Activated T-cell treated with anti-CD3 and anti-CD28 coated beads, Interleukin-2, amount 50 U/mL, for 72 hours (primary cell): Measurements from ENCODE around the gene SLC35A4. TPM values are rescaled to one million over a fixed set of nuclear protein-coding genes. Genes with fewer than 3 reads are reported as not detected.

Experiments used
- ATAC-seq, 2 donors: fragments of 150-1000 bp; cut with Tn5 transposase; replicated peaks in 1 of 2; 2 replicates each; pipeline ENCODE4 v1.10.0; 2021; ENCODE audit warnings: moderate library complexity in 2 of 2, mild to moderate bottlenecking in 1 of 2
- DNase-seq, 2 donors: peaks; one replicate each; pipeline ENCODE4 v3.0.0; 2021 to 2022; ENCODE audit warnings: mixed read lengths in 1 of 2
- H3K27ac Mint-ChIP-seq: one replicate; pipeline ENCODE4 v1.8.0; 2022; ENCODE audit warnings: mild to moderate bottlenecking, moderate library complexity, mixed read lengths
- H3K27me3 Mint-ChIP-seq: one replicate; pipeline ENCODE4 v1.8.0; 2022; ENCODE audit warnings: low read depth, mixed read lengths
- H3K36me3 Mint-ChIP-seq, 2 donors: one replicate each; pipeline ENCODE4 v1.8.0; 2022; ENCODE audit warnings: mixed read lengths in 2 of 2, mild to moderate bottlenecking in 1 of 2; ENCODE audit not compliant: insufficient read depth in 2 of 2
- H3K4me1 Mint-ChIP-seq: one replicate; pipeline ENCODE4 v1.8.0; 2022; ENCODE audit warnings: low read depth, mixed read lengths
- H3K4me3 Mint-ChIP-seq, 2 donors: one replicate each; pipeline ENCODE4 v1.8.0; 2022; ENCODE audit warnings: mild to moderate bottlenecking in 2 of 2, mixed read lengths in 2 of 2, moderate library complexity in 2 of 2
- H3K9me3 Mint-ChIP-seq, 2 donors: one replicate each; pipeline ENCODE4 v1.8.0; 2022; ENCODE audit warnings: mixed read lengths in 2 of 2
- total RNA-seq, 2 donors: library from RNA; stranded (reverse); gene quantifications; one replicate each; pipeline ENCODE4 v1.2.3, GENCODE V29; 2022

The SLC35A4 gene
- total RNA-seq, 2 donors from 2014 or later, result 52.7 to 69.3 TPM

GRCh38 chr5:140565024-140565779, 574 bp downstream of the SLC35A4 start:
- H3K27ac Mint-ChIP-seq, result peak overlapping the region; percentile 99
- H3K36me3 Mint-ChIP-seq, result peaks cover 7 to 21% of the 10 kb centered on the region in 2 donors
- peaks cover 51% of the 10 kb centered on the region for H3K4me1 Mint-ChIP-seq
- no peaks in the 10 kb centered on the region for H3K9me3 Mint-ChIP-seq
- H3K4me3 Mint-ChIP-seq, result peak overlapping the region; percentile 94 to 98
- DNase-seq (no peak), ATAC-seq (no peak)
- H3K27me3 Mint-ChIP-seq, result no peaks in the 10 kb centered on the region

- DNase-seq (no peak), ATAC-seq (no peak)
- H3K27ac Mint-ChIP-seq, result peak overlapping the region; percentile 99
- H3K36me3 Mint-ChIP-seq, result peaks cover 7 to 23% of the 10 kb centered on the region in 2 donors
- peak overlapping the region; percentile 94 to 98 for H3K4me3 Mint-ChIP-seq
- H3K27me3 Mint-ChIP-seq, result no peaks in the 10 kb centered on the region
- H3K4me1 Mint-ChIP-seq, result peaks cover 53% of the 10 kb centered on the region
- no peaks in the 10 kb centered on the region for H3K9me3 Mint-ChIP-seq
Measured at GRCh38 chr5:140565780-140566095, 1.1 kb downstream of the SLC35A4 start.

- no peak for ATAC-seq
- DNase-seq, result no peak
- Mint-ChIP-seq H3K4me1 (peaks cover 53% of the 10 kb centered on the region), H3K27me3 (no peaks in the 10 kb centered on the region), H3K4me3 (peak overlapping the region; percentile 9 to 13), H3K9me3 (no peaks in the 10 kb centered on the region), H3K27ac (peak overlapping the region; percentile 11), H3K36me3 (peaks cover 7 to 23% of the 10 kb centered on the region in 2 donors)
Measured at GRCh38 chr5:140566665-140567064, 2.0 kb downstream of the SLC35A4 start.

GRCh38 chr5:140567136-140567818, 2.6 kb downstream of the SLC35A4 start:
- no peak for DNase-seq
- peak overlapping the region; percentile 9 to 13 for H3K4me3 Mint-ChIP-seq
- peaks cover 7 to 23% of the 10 kb centered on the region in 2 donors for H3K36me3 Mint-ChIP-seq
- no peaks in the 10 kb centered on the region for H3K27me3 Mint-ChIP-seq
- peak overlapping the region; percentile 11 for H3K27ac Mint-ChIP-seq
- peaks cover 53% of the 10 kb centered on the region for H3K4me1 Mint-ChIP-seq
- no peak for ATAC-seq
- no peaks in the 10 kb centered on the region for H3K9me3 Mint-ChIP-seq

- DNase-seq, result no peak
- Mint-ChIP-seq H3K9me3 (no peaks in the 10 kb centered on the region), H3K27ac (peak overlapping the region; percentile 3), H3K27me3 (no peaks in the 10 kb centered on the region), H3K4me1 (peaks cover 53% of the 10 kb centered on the region), H3K4me3 (peak overlapping the region in 1 of 2 donors; percentile 9), H3K36me3 (peaks cover 7 to 23% of the 10 kb centered on the region in 2 donors)
- ATAC-seq, result no peak
Measured at GRCh38 chr5:140567871-140568270, 3.2 kb downstream of the SLC35A4 start.

GRCh38 chr5:140568443-140569063, 3.9 kb downstream of the SLC35A4 start:
- Mint-ChIP-seq H3K27me3 (no peaks in the 10 kb centered on the region), H3K4me1 (peaks cover 53% of the 10 kb centered on the region), H3K4me3 (peak overlapping the region; percentile 70 to 82), H3K36me3 (peaks cover 7 to 23% of the 10 kb centered on the region in 2 donors), H3K27ac (peak overlapping the region; percentile 97), H3K9me3 (no peaks in the 10 kb centered on the region)
- ATAC-seq, result no peak
- no peak for DNase-seq

- Mint-ChIP-seq H3K4me1 (peaks cover 49% of the 10 kb centered on the region), H3K27me3 (no peaks in the 10 kb centered on the region), H3K36me3 (peaks cover 7 to 21% of the 10 kb centered on the region in 2 donors), H3K27ac (peak overlapping the region; percentile 97), H3K4me3 (peak overlapping the region; percentile 70 to 82), H3K9me3 (no peaks in the 10 kb centered on the region)
- ATAC-seq, result no peak
- DNase-seq, result no peak
Measured at GRCh38 chr5:140569197-140569596, 4.6 kb downstream of the SLC35A4 start.

GRCh38 chr5:140570058-140570457, 5.4 kb downstream of the SLC35A4 start:
- Mint-ChIP-seq H3K9me3 (no peaks in the 10 kb centered on the region), H3K27me3 (no peaks in the 10 kb centered on the region), H3K27ac (peak overlapping the region; percentile 90), H3K36me3 (peaks cover 4 to 20% of the 10 kb centered on the region in 2 donors), H3K4me1 (peaks cover 48% of the 10 kb centered on the region), H3K4me3 (no peak overlapping the region)
- ATAC-seq (no peak), DNase-seq (no peak)

- ATAC-seq, result no peak
- no peak for DNase-seq
- Mint-ChIP-seq H3K36me3 (peaks cover 2 to 17% of the 10 kb centered on the region in 2 donors), H3K27ac (peak overlapping the region; percentile 90), H3K9me3 (no peaks in the 10 kb centered on the region), H3K4me1 (peaks cover 44% of the 10 kb centered on the region), H3K27me3 (no peaks in the 10 kb centered on the region), H3K4me3 (no peak overlapping the region)
Measured at GRCh38 chr5:140570488-140570887, 5.9 kb downstream of the SLC35A4 start.

GRCh38 chr5:140571105-140571504, 6.5 kb downstream of the SLC35A4 start:
- H3K27me3 Mint-ChIP-seq, result no peaks in the 10 kb centered on the region
- H3K4me3 Mint-ChIP-seq, result no peak overlapping the region
- ATAC-seq (no peak), DNase-seq (no peak)
- peaks cover 2 to 14% of the 10 kb centered on the region in 2 donors for H3K36me3 Mint-ChIP-seq
- H3K9me3 Mint-ChIP-seq, result no peaks in the 10 kb centered on the region
- no peak overlapping the region for H3K27ac Mint-ChIP-seq
- H3K4me1 Mint-ChIP-seq, result peaks cover 38% of the 10 kb centered on the region

- no peak overlapping the region for H3K4me3 Mint-ChIP-seq
- no peaks in the 10 kb centered on the region for H3K27me3 Mint-ChIP-seq
- H3K27ac Mint-ChIP-seq, result no peak overlapping the region
- H3K9me3 Mint-ChIP-seq, result no peaks in the 10 kb centered on the region
- DNase-seq (no peak), ATAC-seq (no peak)
- H3K4me1 Mint-ChIP-seq, result peaks cover 14% of the 10 kb centered on the region
- peaks cover 0 to 2% of the 10 kb centered on the region in 2 donors for H3K36me3 Mint-ChIP-seq
Measured at GRCh38 chr5:140573683-140574082, 9.1 kb downstream of the SLC35A4 start.

- DNase-seq (no peak), ATAC-seq (no peak)
- Mint-ChIP-seq H3K4me3 (no peak overlapping the region), H3K27me3 (no peaks in the 10 kb centered on the region), H3K27ac (no peak overlapping the region), H3K36me3 (peaks cover 0 to 2% of the 10 kb centered on the region in 2 donors), H3K4me1 (peaks cover 9% of the 10 kb centered on the region), H3K9me3 (no peaks in the 10 kb centered on the region)
Measured at GRCh38 chr5:140574165-140574564, 9.5 kb downstream of the SLC35A4 start.

- Mint-ChIP-seq H3K4me1 (peaks cover under 1% of the 10 kb centered on the region), H3K9me3 (no peaks in the 10 kb centered on the region), H3K27ac (no peak overlapping the region), H3K36me3 (peaks cover 0 to 1% of the 10 kb centered on the region in 2 donors), H3K4me3 (no peak overlapping the region), H3K27me3 (no peaks in the 10 kb centered on the region)
- DNase-seq, result no peak
- no peak for ATAC-seq
Measured at GRCh38 chr5:140575309-140575708, 10.7 kb downstream of the SLC35A4 start.
